Ascending aorta (tissue), 2 donors: ENCODE data around the gene RFPL1. TPM values are rescaled to one million over a fixed set of nuclear protein-coding genes. Genes with fewer than 3 reads are reported as not detected.
A peak's percentile ranks its signal among the peaks of the same experiment; 100 is the strongest.

ENCODE experiments used
- DNase-seq, 2 donors: peaks; one replicate each; pipeline ENCODE4 v3.0.0-alpha.2; 2019; ENCODE audit warnings: low spot score in 2 of 2
- H3K27ac ChIP-seq, 2 donors: fragments of 200-600 bp; sonication (generic); one replicate each; pipeline ENCODE4 v1.5.1; 2016 to 2017; ENCODE audit warnings: mild to moderate bottlenecking in 1 of 2
- H3K27me3 ChIP-seq: fragments of 200-600 bp; sonication (generic); one replicate; pipeline ENCODE4 v1.5.1; 2017
- H3K36me3 ChIP-seq, 2 donors: fragments of 200-600 bp; sonication (generic); one replicate each; pipeline ENCODE4 v1.5.1; 2016
- H3K4me1 ChIP-seq, 2 donors: fragments of 200-600 bp; sonication (generic); one replicate each; pipeline ENCODE4 v1.5.1; 2016 to 2017; ENCODE audit warnings: mild to moderate bottlenecking in 1 of 2
- H3K4me3 ChIP-seq, 2 donors: fragments of 200-600 bp; sonication (generic); one replicate each; pipeline ENCODE4 v1.5.1; 2016 to 2017; ENCODE audit warnings: mild to moderate bottlenecking in 1 of 2
- H3K9me3 ChIP-seq, 2 donors: fragments of 200-600 bp; sonication (generic); one replicate each; pipeline ENCODE4 v1.5.1; 2016
- CTCF ChIP-seq, 3 experiments: fragments of 200-600 bp in 2 of 3; fragments of 450-650 bp in 1 of 3; sonication (generic) in 2 of 3; IDR thresholded peaks; one replicate each; pipeline ENCODE4 v1.5.1; 2016 to 2019; ENCODE audit warnings: antibody characterized with exemption in 3 of 3, mild to moderate bottlenecking in 1 of 3, moderate library complexity in 1 of 3
- intact Hi-C: fragments of 100-400 bp; cut with DNase I; formaldehyde crosslinking; loops from one replicate; pipeline ENCODE4 v1.15.1; 2023
- total RNA-seq: library from RNA; depleted of rRNA; stranded (reverse); fragments of >200 nt; gene quantifications from one replicate; pipeline ENCODE4 v1.1.0, GENCODE V29; 2016

Gene RFPL1
- total RNA-seq, 1 donor from 2014 or later: not detected

- peaks cover 2 to 6% of the 10 kb centered on the region in 2 donors for H3K4me1 ChIP-seq
- no peak for TF ChIP-seq CTCF (IDR thresholded peaks at IDR 0.05)
- intact Hi-C loops: no loop called here
- H3K4me3 ChIP-seq: no peak overlapping the region
- H3K27me3 ChIP-seq: peaks cover 7% of the 10 kb centered on the region
- DNase-seq: no peak
- H3K9me3 ChIP-seq: no peaks in the 10 kb centered on the region
- H3K27ac ChIP-seq: no peak overlapping the region
- H3K36me3 ChIP-seq: no peaks in the 10 kb centered on the region
Observed at GRCh38 chr22:29477723-29478318, 39.4 kb downstream of the RFPL1 start.

GRCh38 chr22:29478326-29479276 is 40.2 kb downstream of the RFPL1 start:
- peaks cover 7% of the 10 kb centered on the region for H3K27me3 ChIP-seq
- peaks cover 2 to 6% of the 10 kb centered on the region in 2 donors for H3K4me1 ChIP-seq
- H3K4me3 ChIP-seq: no peak overlapping the region
- intact Hi-C loops: no loop called here
- H3K9me3 ChIP-seq: no peaks in the 10 kb centered on the region
- DNase-seq: no peak
- no peak overlapping the region for H3K27ac ChIP-seq
- no peaks in the 10 kb centered on the region for H3K36me3 ChIP-seq
- TF ChIP-seq CTCF (IDR thresholded peaks at IDR 0.05): no peak

- Histone ChIP-seq H3K27me3 (peaks cover 7% of the 10 kb centered on the region), H3K36me3 (no peaks in the 10 kb centered on the region), H3K4me3 (peak within 1 kb of the TSS; percentile 42 to 43), H3K4me1 (peaks cover 2 to 6% of the 10 kb centered on the region in 2 donors), H3K27ac (no peak within 1 kb of the TSS), H3K9me3 (no peaks in the 10 kb centered on the region)
- intact Hi-C loops: no loop called here
- no peak for TF ChIP-seq CTCF (IDR thresholded peaks at IDR 0.05)
- DNase-seq: no peak
Observed at GRCh38 chr22:29479417-29480261, 41.3 kb downstream of the RFPL1 start, which contains the start of gene NEFH. NEFH (plus strand) TSS chr22:29480218; CDS start chr22:29480263, 45 bp downstream.

- H3K36me3 ChIP-seq: no peaks in the 10 kb centered on the region
- peaks cover 7% of the 10 kb centered on the region for H3K27me3 ChIP-seq
- H3K4me3 ChIP-seq: peak overlapping the region in 1 of 2 donors; percentile 43
- DNase-seq: no peak
- TF ChIP-seq CTCF (IDR thresholded peaks at IDR 0.05): no peak
- H3K9me3 ChIP-seq: no peaks in the 10 kb centered on the region
- H3K4me1 ChIP-seq: peaks cover 2 to 6% of the 10 kb centered on the region in 2 donors
- no peak overlapping the region for H3K27ac ChIP-seq
- intact Hi-C loops: no loop called here
Observed at GRCh38 chr22:29480262-29480511, 41.8 kb downstream of the RFPL1 start.

DNA sequence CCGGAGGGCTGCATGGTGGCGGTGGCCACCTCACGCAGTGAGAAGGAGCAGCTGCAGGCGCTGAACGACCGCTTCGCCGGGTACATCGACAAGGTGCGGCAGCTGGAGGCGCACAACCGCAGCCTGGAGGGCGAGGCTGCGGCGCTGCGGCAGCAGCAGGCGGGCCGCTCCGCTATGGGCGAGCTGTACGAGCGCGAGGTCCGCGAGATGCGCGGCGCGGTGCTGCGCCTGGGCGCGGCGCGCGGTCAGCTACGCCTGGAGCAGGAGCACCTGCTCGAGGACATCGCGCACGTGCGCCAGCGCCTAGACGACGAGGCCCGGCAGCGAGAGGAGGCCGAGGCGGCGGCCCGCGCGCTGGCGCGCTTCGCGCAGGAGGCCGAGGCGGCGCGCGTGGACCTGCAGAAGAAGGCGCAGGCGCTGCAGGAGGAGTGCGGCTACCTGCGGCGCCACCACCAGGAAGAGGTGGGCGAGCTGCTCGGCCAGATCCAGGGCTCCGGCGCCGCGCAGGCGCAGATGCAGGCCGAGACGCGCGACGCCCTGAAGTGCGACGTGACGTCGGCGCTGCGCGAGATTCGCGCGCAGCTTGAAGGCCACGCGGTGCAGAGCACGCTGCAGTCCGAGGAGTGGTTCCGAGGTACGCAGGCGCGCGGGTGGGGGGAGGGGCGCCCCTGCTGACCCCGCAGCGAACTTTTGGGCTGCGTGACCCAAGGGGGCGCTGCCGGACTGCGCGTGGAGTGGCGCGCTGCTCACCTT is 42.3 kb downstream of the RFPL1 start:
- peaks cover 7% of the 10 kb centered on the region for H3K27me3 ChIP-seq

More for the DNA sequence above, 42.3 kb downstream of the RFPL1 start:
- intact Hi-C loops: no loop called here
- TF ChIP-seq CTCF (IDR thresholded peaks at IDR 0.05): no peak
- Histone ChIP-seq H3K9me3 (no peaks in the 10 kb centered on the region), H3K4me1 (peaks cover 2 to 6% of the 10 kb centered on the region in 2 donors), H3K36me3 (no peaks in the 10 kb centered on the region), H3K27ac (no peak overlapping the region), H3K4me3 (peak overlapping the region; percentile 42 to 43)
- no peak for DNase-seq
